Measurements from ENCODE around the gene ZNF385D. TPM values are rescaled to one million over a fixed set of nuclear protein-coding genes. Genes with fewer than 3 reads are reported as not detected.
"Not testable (repeated sequence)": the region's sequence is repeated elsewhere in the genome, so short reads cannot be mapped to it uniquely, and the experiment has no call there.

Gene ZNF385D
- polyA plus RNA-seq, 1 of the 3 experiments (the other 2 are of a cell fraction) = 1.8 TPM

- TF ChIP-seq, protein P1, sequence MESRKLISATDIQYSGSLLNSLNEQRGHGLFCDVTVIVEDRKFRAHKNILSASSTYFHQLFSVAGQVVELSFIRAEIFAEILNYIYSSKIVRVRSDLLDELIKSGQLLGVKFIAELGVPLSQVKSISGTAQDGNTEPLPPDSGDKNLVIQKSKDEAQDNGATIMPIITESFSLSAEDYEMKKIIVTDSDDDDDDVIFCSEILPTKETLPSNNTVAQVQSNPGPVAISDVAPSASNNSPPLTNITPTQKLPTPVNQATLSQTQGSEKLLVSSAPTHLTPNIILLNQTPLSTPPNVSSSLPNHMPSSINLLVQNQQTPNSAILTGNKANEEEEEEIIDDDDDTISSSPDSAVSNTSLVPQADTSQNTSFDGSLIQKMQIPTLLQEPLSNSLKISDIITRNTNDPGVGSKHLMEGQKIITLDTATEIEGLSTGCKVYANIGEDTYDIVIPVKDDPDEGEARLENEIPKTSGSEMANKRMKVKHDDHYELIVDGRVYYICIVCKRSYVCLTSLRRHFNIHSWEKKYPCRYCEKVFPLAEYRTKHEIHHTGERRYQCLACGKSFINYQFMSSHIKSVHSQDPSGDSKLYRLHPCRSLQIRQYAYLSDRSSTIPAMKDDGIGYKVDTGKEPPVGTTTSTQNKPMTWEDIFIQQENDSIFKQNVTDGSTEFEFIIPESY (IDR thresholded peaks at IDR 0.05; ENCODE audit: borderline replicate concordance, low read depth) = no peak
Measured at GRCh38 chr3:21500834-21501233, 250.2 kb downstream of the ZNF385D start (continued).

- H3K4me2 ChIP-seq; H2AFZ ChIP-seq (ENCODE audit: low read depth); H3K4me3 ChIP-seq (ENCODE audit: low read depth in 2 of 2, low read length in 1 of 2); H3K4me1 ChIP-seq (ENCODE audit: control insufficient read depth in 1 of 2, insufficient read depth in 2 of 2, low read depth in 1 of 2, low read length in 1 of 2); DNase-seq; H3K9ac ChIP-seq; H3K9me2 ChIP-seq; H3K27me3 ChIP-seq (ENCODE audit: insufficient read depth); CTCF ChIA-PET; H4K20me1 ChIP-seq (ENCODE audit: insufficient read depth); H3K27ac ChIP-seq (ENCODE audit: low read depth in 2 of 2, low read length in 1 of 2); H3K79me2 ChIP-seq (ENCODE audit: insufficient read depth); H3K36me3 ChIP-seq (replicated peaks in 1 of 2; ENCODE audit: control insufficient read depth in 1 of 2, insufficient read depth in 2 of 2, low read length in 1 of 2); H3F3A ChIP-seq (replicated peaks; ENCODE audit: insufficient read depth); H3K9me3 ChIP-seq; POLR2A ChIA-PET: not testable (repeated sequence)
- no CpG with 5 or more reads among the region's 3 CpGs for WGBS (ENCODE audit: low lambda C conversion rate)
Measured at GRCh38 chr3:21490671-21491070, 260.3 kb downstream of the ZNF385D start.

DNA sequence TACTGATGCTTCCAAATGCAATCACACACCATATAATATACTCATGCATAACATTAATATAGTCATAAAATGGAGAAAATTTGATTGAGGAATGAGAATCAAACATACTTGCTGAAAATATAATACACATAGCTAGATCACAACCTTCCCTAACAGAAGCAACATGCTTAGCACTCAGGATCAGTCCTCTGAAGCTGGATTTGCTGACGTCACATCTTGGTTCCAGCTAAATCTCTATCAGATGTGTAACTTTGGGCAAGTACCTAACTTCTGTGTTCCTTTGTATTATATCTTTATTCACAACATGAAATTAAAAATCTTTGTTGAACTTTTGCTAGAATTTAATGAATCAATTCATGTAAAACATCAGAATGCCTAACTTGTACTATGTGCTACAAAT lies 263.5 kb downstream of the ZNF385D start:
- H3K27me3 ChIP-seq (ENCODE audit: insufficient read depth) = no peaks in the 10 kb centered on the region
- 70% methylated on average over 1 of the region's 1 CpG for WGBS (ENCODE audit: low lambda C conversion rate)
- H4K20me1 ChIP-seq (ENCODE audit: insufficient read depth) = no peaks in the 10 kb centered on the region
- ChIA-PET CTCF (no interaction called here), POLR2A (no interaction called here)
- no peaks in the 10 kb centered on the region for H3K9me2 ChIP-seq
- TF ChIP-seq SIN3A (IDR thresholded peaks at IDR 0.05; ENCODE audit: borderline replicate concordance, low read depth, low read length) (no peak), NRF1 (IDR thresholded peaks at IDR 0.05; ENCODE audit: low read depth, low read length) (no peak), RCOR1 (IDR thresholded peaks at IDR 0.05; ENCODE audit: low read length) (no peak), SMC3 (IDR thresholded peaks at IDR 0.05; ENCODE audit: low read depth, low read length) (no peak), FOSL2 (IDR thresholded peaks at IDR 0.05; ENCODE audit: borderline replicate concordance, low read depth) (no peak)
- H3K36me3 ChIP-seq (replicated peaks in 1 of 2; ENCODE audit: control insufficient read depth in 1 of 2, insufficient read depth in 2 of 2, low read length in 1 of 2) = no peaks in the 10 kb centered on the region
- no peak overlapping the region for H3K4me3 ChIP-seq (ENCODE audit: low read depth in 2 of 2, low read length in 1 of 2)
- no peak overlapping the region for H2AFZ ChIP-seq (ENCODE audit: low read depth)
- no peaks in the 10 kb centered on the region for H3F3A ChIP-seq (replicated peaks; ENCODE audit: insufficient read depth)
- H3K79me2 ChIP-seq (ENCODE audit: insufficient read depth) = no peaks in the 10 kb centered on the region
- no peaks in the 10 kb centered on the region for H3K9me3 ChIP-seq
- no peak for DNase-seq
- no peak overlapping the region for H3K4me2 ChIP-seq
- H3K27ac ChIP-seq (ENCODE audit: low read depth in 2 of 2, low read length in 1 of 2) = no peak overlapping the region
- H3K9ac ChIP-seq = no peak overlapping the region
- peaks cover 0 to 3% of the 10 kb centered on the region in 2 experiments; a peak in 1 of 4 replicates for H3K4me1 ChIP-seq (ENCODE audit: control insufficient read depth in 1 of 2, insufficient read depth in 2 of 2, low read depth in 1 of 2, low read length in 1 of 2)

GRCh38 chr3:21486024-21486935 lies 264.7 kb downstream of the ZNF385D start:
- H3K9me2 ChIP-seq; H3K9ac ChIP-seq; H3K36me3 ChIP-seq (replicated peaks in 1 of 2; ENCODE audit: control insufficient read depth in 1 of 2, insufficient read depth in 2 of 2, low read length in 1 of 2); H3K4me3 ChIP-seq (ENCODE audit: low read depth in 2 of 2, low read length in 1 of 2); DNase-seq; H3F3A ChIP-seq (replicated peaks; ENCODE audit: insufficient read depth); H3K79me2 ChIP-seq (ENCODE audit: insufficient read depth); H3K27ac ChIP-seq (ENCODE audit: low read depth in 2 of 2, low read length in 1 of 2); H4K20me1 ChIP-seq (ENCODE audit: insufficient read depth); H3K27me3 ChIP-seq (ENCODE audit: insufficient read depth); H3K4me2 ChIP-seq; H3K4me1 ChIP-seq (ENCODE audit: control insufficient read depth in 1 of 2, insufficient read depth in 2 of 2, low read depth in 1 of 2, low read length in 1 of 2); POLR2A ChIA-PET; H2AFZ ChIP-seq (ENCODE audit: low read depth); H3K9me3 ChIP-seq: not testable (repeated sequence)
- CTCF ChIA-PET = interaction anchor here (0.7 to 1.2 kb wide), 2 partner anchors 14 to 154 kb away, joined by 3 read pairs; no protein-coding TSS in a partner anchor
- 47% methylated on average over 1 of the region's 4 CpGs for WGBS (ENCODE audit: low lambda C conversion rate)

Measured in SK-N-SH (cell line).